NK-92 (cell line): ENCODE measurements around the gene RSAD2.
"Not testable (repeated sequence)": the region's sequence is repeated elsewhere in the genome, so short reads cannot be mapped to it uniquely, and the experiment has no call there.

Experiments used
- DNase-seq: peaks from one replicate; lab custom pipeline; 2025; ENCODE audit not compliant: unreplicated experiment; lab: John Stamatoyannopoulos, UW

Gene RSAD2

GRCh38 chr2:6924924-6925409 lies 47.4 kb downstream of the RSAD2 start:
- DNase-seq = no peak

GRCh38 chr2:6926071-6926732 lies 48.6 kb downstream of the RSAD2 start:
- DNase-seq = no peak

- DNase-seq = no peak
Measured at GRCh38 chr2:6927186-6927585, 49.6 kb downstream of the RSAD2 start.

GRCh38 chr2:6927753-6928152 lies 50.2 kb downstream of the RSAD2 start:
- no peak for DNase-seq

- no peak for DNase-seq
Measured at GRCh38 chr2:6928452-6928851, 50.9 kb downstream of the RSAD2 start.

GRCh38 chr2:6929196-6929819 lies 51.7 kb downstream of the RSAD2 start:
- DNase-seq = no peak

- no peak for DNase-seq
Measured at GRCh38 chr2:6930923-6931647, 53.5 kb downstream of the RSAD2 start.

GRCh38 chr2:6931753-6932152 lies 54.2 kb downstream of the RSAD2 start:
- DNase-seq = no peak

GRCh38 chr2:6932206-6932605 lies 54.6 kb downstream of the RSAD2 start:
- DNase-seq = no peak

GRCh38 chr2:6932828-6933227 lies 55.3 kb downstream of the RSAD2 start:
- no peak for DNase-seq

- no peak for DNase-seq
Measured at GRCh38 chr2:6933911-6934310, 56.3 kb downstream of the RSAD2 start.

GRCh38 chr2:6934345-6934744 lies 56.8 kb downstream of the RSAD2 start:
- no peak for DNase-seq

GRCh38 chr2:6934758-6935651 lies 57.4 kb downstream of the RSAD2 start:
- DNase-seq = no peak

- not testable (repeated sequence) for DNase-seq
Measured at GRCh38 chr2:6935652-6936020, 58.1 kb downstream of the RSAD2 start.

GRCh38 chr2:6937157-6937556 lies 59.6 kb downstream of the RSAD2 start:
- DNase-seq = no peak

GRCh38 chr2:6937582-6937981 lies 60.0 kb downstream of the RSAD2 start:
- DNase-seq = no peak

GRCh38 chr2:6939071-6939470 lies 61.5 kb downstream of the RSAD2 start:
- DNase-seq = no peak

GRCh38 chr2:6940820-6941219 lies 63.2 kb downstream of the RSAD2 start:
- no peak for DNase-seq

- DNase-seq = no peak
Measured at GRCh38 chr2:6941299-6942046, 63.9 kb downstream of the RSAD2 start.

- no peak for DNase-seq
Measured at GRCh38 chr2:6942848-6943247, 65.3 kb downstream of the RSAD2 start.
